Karpas-422 (cell line): Measurements from ENCODE around the gene FAHD1. TPM values are rescaled to one million over a fixed set of nuclear protein-coding genes. Genes with fewer than 3 reads are reported as not detected.

Experiments
- DNase-seq: peaks from one replicate; pipeline ENCODE4 v3.0.0-alpha.2; 2015
- H2AFZ ChIP-seq: fragments of 200-600 bp; sonication (generic); 2 replicates; pipeline ENCODE4 v1.6.1; 2014; ENCODE audit warnings: antibody characterized with exemption, low read length, mixed read lengths
- H3K27ac ChIP-seq: fragments of 200-600 bp; sonication (generic); 2 replicates; pipeline ENCODE4 v1.5.1; 2014; ENCODE audit warnings: mild to moderate bottlenecking, low read length, moderate library complexity
- H3K27me3 ChIP-seq: fragments of 200-600 bp; sonication (generic); 2 replicates; pipeline ENCODE4 v1.6.1; 2014; ENCODE audit warnings: low read length, mixed read lengths
- H3K36me3 ChIP-seq: fragments of 200-600 bp; sonication (generic); 2 replicates; pipeline ENCODE4 v1.6.1; 2014; ENCODE audit warnings: low read length, mixed read lengths; ENCODE audit not compliant: insufficient read depth
- H3K4me1 ChIP-seq: fragments of 200-600 bp; sonication (generic); 2 replicates; pipeline ENCODE4 v1.6.1; 2014; ENCODE audit warnings: mild to moderate bottlenecking, low read length, mixed read lengths
- H3K4me2 ChIP-seq: fragments of 200-600 bp; sonication (generic); 2 replicates; pipeline ENCODE4 v1.6.1; 2014; ENCODE audit warnings: low read length, low read depth, mild to moderate bottlenecking; ENCODE audit not compliant: poor library complexity, severe bottlenecking
- H3K4me3 ChIP-seq: fragments of 200-600 bp; sonication (generic); 2 replicates; pipeline ENCODE4 v1.5.1; 2014; ENCODE audit warnings: mild to moderate bottlenecking, antibody characterized with exemption, low read length, mixed read lengths
- H3K79me2 ChIP-seq: fragments of 200-600 bp; sonication (generic); 2 replicates; pipeline ENCODE4 v1.6.1; 2014; ENCODE audit warnings: mild to moderate bottlenecking, low read length, mixed read lengths
- H3K9ac ChIP-seq: fragments of 200-600 bp; sonication (generic); 2 replicates; pipeline ENCODE4 v1.6.0; 2014; ENCODE audit warnings: low read length
- H3K9me2 ChIP-seq: fragments of 200-600 bp; sonication (generic), shearing (Covaris generic); replicated peaks from 2 replicates; pipeline ENCODE4 v1.6.0; 2014; ENCODE audit warnings: mild to moderate bottlenecking, low read length, moderate library complexity; ENCODE audit not compliant: insufficient read depth
- H3K9me3 ChIP-seq: fragments of 300-700, 200-600 bp; sonication (generic); 2 replicates; pipeline ENCODE4 v1.6.1; 2014; ENCODE audit warnings: low read length, mixed read lengths
- H4K20me1 ChIP-seq: fragments of 200-600 bp; sonication (generic); 2 replicates; pipeline ENCODE4 v1.6.1; 2014; ENCODE audit warnings: mild to moderate bottlenecking, antibody characterized with exemption, low read length, low read depth; ENCODE audit not compliant: insufficient read depth
- total RNA-seq: library from RNA; depleted of rRNA; stranded (reverse); fragments of >200 nt; shearing (Covaris generic); gene quantifications from 2 replicates; pipeline ENCODE4 v1.2.3, GENCODE V29; 2014; ENCODE audit warnings: low replicate concordance

The FAHD1 gene
- total RNA-seq, 1 experiment from 2014 or later, result 12.6 TPM

- H3K27ac ChIP-seq, result no peak overlapping the region
- H2AFZ ChIP-seq, result no peak overlapping the region
- no peaks in the 10 kb centered on the region for H3K27me3 ChIP-seq
- no peak overlapping the region for H3K4me3 ChIP-seq
- H3K9me2 ChIP-seq, result no peaks in the 10 kb centered on the region
- no peak overlapping the region for H3K4me2 ChIP-seq
- peaks cover 17% of the 10 kb centered on the region for H3K4me1 ChIP-seq
- no peaks in the 10 kb centered on the region for H3K36me3 ChIP-seq
- no peak for DNase-seq
- H3K79me2 ChIP-seq, result peaks cover 11% of the 10 kb centered on the region
- H3K9ac ChIP-seq, result no peak overlapping the region
- H3K9me3 ChIP-seq, result no peaks in the 10 kb centered on the region
- H4K20me1 ChIP-seq, result no peaks in the 10 kb centered on the region
Measured at GRCh38 chr16:1832838-1833454, 5.9 kb downstream of the FAHD1 start.

DNA sequence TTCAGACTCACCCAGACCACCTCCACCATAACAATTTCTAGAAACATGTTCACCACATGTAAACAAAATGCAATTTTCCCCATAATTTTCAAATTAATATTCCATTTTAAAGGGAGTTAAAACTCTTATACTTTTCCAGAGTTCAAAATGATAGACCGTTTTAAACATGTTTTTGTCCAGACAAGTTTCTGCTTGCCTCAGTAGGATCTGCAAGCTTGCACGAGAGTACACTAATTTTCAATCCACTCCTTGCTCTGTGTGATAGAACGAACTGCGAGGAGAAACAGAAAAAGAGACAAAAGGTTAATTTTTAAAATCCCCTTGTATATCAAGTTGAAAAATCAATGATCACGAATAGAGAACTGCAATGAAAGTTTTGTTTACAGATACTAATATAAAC, 7.1 kb downstream of the FAHD1 start:
- no peaks in the 10 kb centered on the region for H3K9me3 ChIP-seq
- H3K4me2 ChIP-seq, result no peak overlapping the region
- H3K27me3 ChIP-seq, result no peaks in the 10 kb centered on the region
- H3K27ac ChIP-seq, result no peak overlapping the region
- H4K20me1 ChIP-seq, result no peaks in the 10 kb centered on the region
- H3K36me3 ChIP-seq, result no peaks in the 10 kb centered on the region
- H3K9ac ChIP-seq, result no peak overlapping the region
- no peak overlapping the region for H2AFZ ChIP-seq
- H3K79me2 ChIP-seq, result 0 out of 2 replicates have a peak, but pooled peaks cover 3% of the 10 kb centered on the region
- no peak for DNase-seq
- H3K4me1 ChIP-seq, result peaks cover 6% of the 10 kb centered on the region
- H3K9me2 ChIP-seq, result no peaks in the 10 kb centered on the region
- no peak overlapping the region for H3K4me3 ChIP-seq

DNA sequence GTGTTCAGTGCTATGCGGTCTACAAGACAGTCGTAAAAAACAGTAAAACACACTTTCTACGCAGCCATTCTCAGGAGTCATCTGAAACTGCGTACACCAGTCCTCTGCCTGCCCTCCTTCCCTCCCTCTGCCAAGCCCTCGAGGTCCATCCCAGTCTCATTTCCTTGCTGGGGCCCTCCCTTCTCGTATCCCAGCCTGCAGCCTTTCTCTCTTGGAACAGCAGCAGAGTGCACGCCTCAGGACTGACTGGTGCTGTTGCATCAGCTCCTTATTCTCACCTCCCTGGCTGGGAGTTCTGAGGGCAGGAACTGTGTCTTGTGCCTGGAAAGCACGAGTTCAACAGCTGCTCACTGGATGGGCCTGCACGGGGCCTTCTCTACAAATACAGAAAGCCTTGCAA, 12.5 kb downstream of the FAHD1 start:
- Histone ChIP-seq H3K9me2 (no peaks in the 10 kb centered on the region), H3K4me3 (no peak overlapping the region), H4K20me1 (no peaks in the 10 kb centered on the region), H3K27ac (no peak overlapping the region), H3K27me3 (no peaks in the 10 kb centered on the region), H2AFZ (no peak overlapping the region), H3K36me3 (no peaks in the 10 kb centered on the region), H3K9ac (no peak overlapping the region), H3K9me3 (no peaks in the 10 kb centered on the region), H3K79me2 (no peaks in the 10 kb centered on the region), H3K4me1 (no peaks in the 10 kb centered on the region), H3K4me2 (no peak overlapping the region)
- DNase-seq, result no peak

- Histone ChIP-seq H3K27ac (no peak overlapping the region), H3K9me3 (no peaks in the 10 kb centered on the region), H3K79me2 (no peaks in the 10 kb centered on the region), H3K36me3 (no peaks in the 10 kb centered on the region), H2AFZ (no peak overlapping the region; the same call in 1 of the 2 replicates), H3K4me1 (no peaks in the 10 kb centered on the region), H3K4me2 (no peak overlapping the region), H3K27me3 (no peaks in the 10 kb centered on the region), H3K9ac (no peak overlapping the region), H3K9me2 (no peaks in the 10 kb centered on the region), H3K4me3 (no peak overlapping the region), H4K20me1 (no peaks in the 10 kb centered on the region)
- no peak for DNase-seq
Measured at GRCh38 chr16:1845985-1846384, 19.0 kb downstream of the FAHD1 start.

DNA sequence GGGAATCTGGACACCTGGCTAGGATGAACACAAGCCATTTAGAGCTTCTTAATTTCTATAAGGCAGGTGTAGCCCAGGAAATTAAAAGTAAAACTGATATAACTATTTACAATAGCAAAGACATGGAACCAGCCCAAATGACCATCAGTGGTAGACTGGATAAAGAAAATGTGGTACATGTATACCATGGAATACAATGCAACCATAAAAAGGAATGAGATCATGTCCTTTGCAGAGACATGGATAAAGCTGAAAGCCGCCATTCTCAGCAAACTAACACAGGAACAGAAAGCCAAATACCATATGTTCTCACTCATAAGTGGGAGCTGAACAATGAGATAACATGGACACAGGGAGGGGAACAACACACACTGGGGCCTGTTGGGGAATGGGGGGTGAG, 19.4 kb downstream of the FAHD1 start:
- Histone ChIP-seq H4K20me1 (no peaks in the 10 kb centered on the region), H3K4me3 (no peak overlapping the region), H3K9me3 (no peaks in the 10 kb centered on the region), H3K4me1 (no peaks in the 10 kb centered on the region), H2AFZ (no peak overlapping the region), H3K9ac (no peak overlapping the region), H3K4me2 (no peak overlapping the region), H3K36me3 (no peaks in the 10 kb centered on the region), H3K27me3 (no peaks in the 10 kb centered on the region), H3K79me2 (no peaks in the 10 kb centered on the region), H3K9me2 (no peaks in the 10 kb centered on the region), H3K27ac (no peak overlapping the region)
- DNase-seq, result no peak

DNA sequence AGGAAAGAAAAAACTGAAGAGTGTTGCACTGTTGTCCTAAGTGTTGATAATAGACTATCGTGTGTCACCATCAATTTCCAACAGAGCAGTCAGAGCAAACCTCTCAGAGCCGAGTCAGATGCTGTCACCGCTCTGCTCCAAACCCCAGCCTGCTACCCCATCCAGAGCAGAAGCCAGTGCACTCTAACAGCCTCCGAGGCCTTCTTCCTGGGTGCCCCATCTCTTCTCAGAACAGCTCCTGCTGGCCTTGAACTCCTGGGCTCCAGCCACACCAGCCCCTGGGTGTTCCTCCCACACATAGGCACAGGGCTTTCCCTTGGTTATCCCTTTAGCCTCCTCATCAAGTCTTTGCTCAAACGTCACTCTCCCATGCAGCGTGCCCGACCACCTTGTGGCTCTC, 24.0 kb downstream of the FAHD1 start:
- Histone ChIP-seq H3K36me3 (no peaks in the 10 kb centered on the region), H4K20me1 (no peaks in the 10 kb centered on the region), H3K27me3 (no peaks in the 10 kb centered on the region), H3K79me2 (no peaks in the 10 kb centered on the region), H3K4me3 (no peak overlapping the region), H2AFZ (no peak overlapping the region), H3K9me3 (no peaks in the 10 kb centered on the region), H3K9me2 (no peaks in the 10 kb centered on the region), H3K27ac (no peak overlapping the region), H3K4me2 (no peak overlapping the region), H3K9ac (no peak overlapping the region), H3K4me1 (no peaks in the 10 kb centered on the region)
- DNase-seq, result no peak

DNA sequence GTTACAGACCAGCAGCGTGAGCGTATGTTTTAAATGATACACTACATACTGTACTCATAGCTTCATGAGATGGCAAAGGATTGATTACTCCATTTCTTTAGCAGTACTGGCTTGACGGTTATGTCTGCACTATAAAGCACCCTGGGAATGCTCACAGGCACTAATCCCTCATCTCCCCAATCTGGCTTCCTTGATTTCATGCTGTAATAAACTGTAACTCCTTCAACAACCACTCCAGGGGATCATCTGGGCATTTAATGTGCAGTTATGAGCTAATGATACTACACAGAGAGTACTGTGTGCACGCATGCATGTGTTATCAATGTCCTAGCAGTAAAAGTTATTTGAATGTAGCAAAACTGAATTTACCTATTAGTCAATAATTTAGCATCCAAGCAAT, 24.8 kb downstream of the FAHD1 start:
- H3K4me2 ChIP-seq, result no peak overlapping the region
- no peaks in the 10 kb centered on the region for H3K27me3 ChIP-seq
- H3K36me3 ChIP-seq, result no peaks in the 10 kb centered on the region
- H2AFZ ChIP-seq, result no peak overlapping the region
- H3K4me1 ChIP-seq, result no peaks in the 10 kb centered on the region
- DNase-seq, result no peak
- no peak overlapping the region for H3K27ac ChIP-seq
- H3K4me3 ChIP-seq, result no peak overlapping the region
- H3K9ac ChIP-seq, result no peak overlapping the region
- H4K20me1 ChIP-seq, result no peaks in the 10 kb centered on the region
- no peaks in the 10 kb centered on the region for H3K9me3 ChIP-seq
- H3K9me2 ChIP-seq, result no peaks in the 10 kb centered on the region
- H3K79me2 ChIP-seq, result no peaks in the 10 kb centered on the region

DNA sequence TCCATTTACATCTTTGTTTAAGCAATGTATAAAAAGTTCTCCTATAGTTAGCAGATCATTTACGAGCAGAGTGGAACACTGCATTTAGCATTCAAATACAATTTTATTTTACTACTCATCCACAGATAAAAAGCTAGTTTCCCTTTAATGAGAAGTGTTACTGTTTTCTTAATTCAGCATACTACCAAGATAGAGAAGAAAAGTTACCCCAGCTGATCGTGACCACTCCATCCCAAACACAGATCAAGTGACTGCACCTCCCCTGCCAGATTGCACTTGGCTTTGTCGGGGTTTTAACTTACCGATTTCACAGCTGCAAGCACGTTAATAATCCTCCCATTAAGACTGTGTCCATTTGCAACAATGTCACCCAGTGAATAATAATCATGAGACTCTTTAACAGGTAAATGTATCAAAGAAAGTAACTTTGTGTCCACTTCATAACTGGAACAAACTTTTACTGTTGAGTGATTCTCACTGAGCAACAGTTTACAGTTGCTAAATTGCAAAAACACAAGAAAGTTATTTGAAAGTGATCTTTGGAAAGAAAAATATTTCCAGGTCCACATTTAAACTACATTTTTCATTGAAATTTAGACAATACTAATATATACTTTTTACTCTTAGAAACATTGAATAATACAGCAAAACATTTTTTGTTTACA, 30.6 kb downstream of the FAHD1 start:
- H3K36me3 ChIP-seq, result no peaks in the 10 kb centered on the region
- no peaks in the 10 kb centered on the region for H3K27me3 ChIP-seq
- H3K9me3 ChIP-seq, result no peaks in the 10 kb centered on the region
- no peaks in the 10 kb centered on the region for H3K9me2 ChIP-seq
- H2AFZ ChIP-seq, result no peak overlapping the region
- no peaks in the 10 kb centered on the region for H3K4me1 ChIP-seq
- H3K4me3 ChIP-seq, result no peak overlapping the region
- H4K20me1 ChIP-seq, result no peaks in the 10 kb centered on the region
- H3K79me2 ChIP-seq, result no peaks in the 10 kb centered on the region
- no peak for DNase-seq
- no peak overlapping the region for H3K9ac ChIP-seq
- H3K4me2 ChIP-seq, result no peak overlapping the region
- H3K27ac ChIP-seq, result no peak overlapping the region
